HG02763 (cell line): Measurements from ENCODE around the gene AGL.
"Not testable (repeated sequence)": the region's sequence is repeated elsewhere in the genome, so short reads cannot be mapped to it uniquely, and the experiment has no call there.

Experiments
- ATAC-seq: cut with Tn5 transposase; IDR thresholded peaks from one replicate; pipeline ENCODE4 v1.9.1; 2021; ENCODE audit warnings: mild to moderate bottlenecking, moderate library complexity; ENCODE audit not compliant: unreplicated experiment

Gene AGL

DNA sequence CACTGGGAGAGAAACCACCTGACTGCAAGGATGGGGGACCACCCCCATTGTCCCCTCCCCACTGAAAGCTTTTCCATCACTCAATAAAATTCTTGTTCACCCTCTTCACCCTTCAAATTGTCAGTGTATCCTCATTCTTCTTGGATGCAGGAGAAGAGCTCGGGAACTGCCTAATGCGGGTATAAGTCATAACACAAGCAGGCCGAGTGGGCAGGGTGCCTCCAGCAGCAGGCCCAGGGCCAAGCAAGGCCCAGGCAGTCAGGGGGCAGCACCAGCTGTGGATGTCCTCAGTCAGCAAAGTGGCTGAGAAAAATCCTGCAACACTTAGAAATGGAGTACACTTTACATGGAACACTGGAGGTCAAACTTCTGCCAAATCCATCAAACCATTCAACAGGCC lies 85.9 kb downstream of the AGL start:
- no peak for ATAC-seq

DNA sequence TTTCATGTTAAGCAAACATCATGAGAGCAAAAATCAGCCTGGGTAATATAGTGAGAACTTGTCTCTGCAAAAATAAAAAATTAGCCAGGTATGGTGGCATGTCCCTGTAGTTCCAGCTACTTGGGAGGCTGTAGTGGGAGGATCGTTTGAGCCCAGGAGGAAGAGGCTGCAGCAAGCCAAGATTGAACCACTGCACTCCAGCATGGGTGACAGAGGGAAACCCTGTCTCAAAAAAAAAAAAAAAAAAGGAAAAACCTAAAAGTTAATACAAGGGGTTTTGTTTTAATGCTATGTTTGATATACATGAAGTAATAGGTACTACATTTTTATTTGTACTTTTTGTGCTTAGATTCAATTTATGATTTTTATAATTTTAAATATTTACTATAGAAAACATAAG lies 92.6 kb downstream of the AGL start:
- no peak for ATAC-seq

DNA sequence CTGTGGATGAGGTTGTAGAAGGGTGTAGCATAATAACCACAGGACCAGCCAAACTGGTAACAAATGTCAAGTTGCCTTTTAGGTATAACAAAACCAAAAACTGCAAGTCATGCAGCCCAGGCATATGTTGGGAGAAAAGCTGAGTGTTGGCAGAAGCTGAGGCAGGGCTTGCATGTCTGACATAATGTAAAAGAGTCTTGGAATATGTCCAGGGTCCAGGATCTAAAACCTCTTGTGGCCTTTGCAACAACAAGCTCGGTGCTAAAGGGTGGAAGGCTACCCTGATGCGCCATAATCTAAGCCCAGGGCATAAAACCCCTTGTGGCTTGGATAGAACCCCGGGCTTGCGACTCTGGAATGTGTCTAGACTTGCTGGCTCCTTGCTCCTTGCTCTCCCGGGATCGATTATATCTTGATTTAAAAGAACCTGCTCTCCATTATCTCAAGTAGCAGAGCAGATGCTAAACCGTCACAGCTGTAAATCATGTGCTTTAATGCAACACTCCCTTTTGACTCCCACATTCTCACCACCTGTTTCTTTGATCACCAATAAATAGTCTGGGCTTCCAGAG lies 93.1 kb downstream of the AGL start:
- no peak for ATAC-seq

DNA sequence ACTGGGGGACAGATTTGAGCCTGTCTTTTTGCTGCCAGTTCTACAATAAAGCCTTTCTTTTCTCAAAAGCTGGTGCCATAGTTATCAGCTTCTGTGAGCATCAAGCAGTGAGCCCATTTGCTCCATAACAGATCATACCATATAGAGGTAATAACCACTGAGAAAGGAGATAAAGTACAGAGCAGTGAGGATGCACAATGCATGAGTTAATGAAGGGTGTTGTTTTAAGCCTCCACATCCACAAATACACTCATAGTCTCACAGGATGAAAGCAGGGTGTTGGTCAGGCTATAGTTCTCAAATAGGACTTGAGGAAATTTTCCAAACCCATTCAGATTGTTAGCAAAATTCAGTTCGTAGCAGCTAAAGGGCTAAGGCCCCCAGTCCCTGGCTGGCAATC lies 94.0 kb downstream of the AGL start:
- ATAC-seq: no peak

DNA sequence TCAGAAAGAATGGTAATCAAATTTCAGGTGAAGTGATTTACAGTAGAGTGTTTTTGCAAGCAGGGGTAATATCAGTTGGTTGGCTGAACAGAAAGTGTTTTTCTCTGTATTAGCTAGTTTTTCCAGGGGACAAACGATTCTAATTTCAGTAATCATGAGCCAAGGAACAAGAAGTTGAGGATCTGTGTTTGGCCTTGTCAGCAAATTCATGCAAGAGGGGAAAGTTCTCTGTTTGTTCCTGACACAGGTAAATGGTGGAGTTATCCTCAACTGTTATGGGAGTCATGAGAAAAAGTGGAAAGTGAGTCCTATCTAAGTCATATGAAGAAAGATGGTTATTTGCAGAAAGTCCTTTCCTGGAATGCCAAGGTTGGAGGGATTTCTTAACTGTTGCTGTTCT lies 95.0 kb downstream of the AGL start:
- ATAC-seq: no peak

DNA sequence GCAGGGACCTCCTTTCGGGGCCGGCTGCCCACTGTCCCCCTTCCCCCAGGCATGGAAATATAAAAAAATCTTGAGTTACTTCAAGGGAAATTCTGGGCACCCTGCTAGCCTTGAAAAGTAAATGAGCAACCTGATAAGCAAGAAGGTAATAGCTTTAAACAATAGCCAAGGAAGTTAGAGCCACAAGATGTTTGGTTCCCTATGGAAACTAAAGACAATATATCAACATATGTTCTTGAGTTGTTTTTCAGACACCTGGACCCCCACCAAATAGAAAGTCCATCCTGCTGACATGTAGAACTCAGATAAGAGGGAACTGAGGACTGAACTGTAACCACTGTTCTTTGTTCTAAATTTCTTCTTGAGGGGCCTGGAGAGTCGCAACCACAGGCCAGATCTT lies 100.3 kb downstream of the AGL start:
- no peak for ATAC-seq

DNA sequence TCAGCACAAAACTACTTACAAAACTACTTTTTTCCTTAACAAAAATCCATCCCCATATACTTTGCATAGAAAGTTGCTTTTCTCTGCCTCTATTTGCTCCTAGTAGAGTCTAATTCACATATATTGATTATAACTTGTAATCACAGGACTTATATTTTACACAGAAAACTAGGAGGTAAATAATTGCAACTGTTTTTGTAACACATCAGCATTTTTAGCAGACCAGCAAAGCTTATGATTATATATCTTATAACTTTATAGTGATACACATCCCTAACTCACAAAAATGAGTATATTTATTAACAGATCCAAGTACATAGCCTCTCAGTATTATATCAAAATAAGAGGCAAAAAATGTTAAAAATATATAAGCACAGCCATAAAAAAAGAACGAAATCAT lies 102.4 kb downstream of the AGL start:
- ATAC-seq: no peak

DNA sequence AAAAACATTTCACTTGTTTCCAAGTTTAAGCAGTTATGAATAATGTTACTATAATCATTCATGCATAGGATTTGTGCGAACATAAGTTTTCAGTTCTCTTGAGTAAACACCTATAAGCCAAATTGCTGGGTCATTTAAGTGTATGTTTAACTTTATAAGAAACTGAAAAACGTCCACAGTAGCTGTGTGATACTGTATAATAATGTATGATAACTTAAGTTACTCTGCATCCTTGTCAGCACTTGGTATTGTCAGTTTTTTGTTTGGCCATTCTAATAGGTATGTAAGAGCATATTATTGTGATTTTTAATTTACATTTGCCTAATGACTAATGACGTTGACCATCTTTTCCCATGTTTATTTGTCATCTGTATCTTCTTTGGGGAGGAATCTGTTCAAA lies 105.2 kb downstream of the AGL start:
- no peak for ATAC-seq

DNA sequence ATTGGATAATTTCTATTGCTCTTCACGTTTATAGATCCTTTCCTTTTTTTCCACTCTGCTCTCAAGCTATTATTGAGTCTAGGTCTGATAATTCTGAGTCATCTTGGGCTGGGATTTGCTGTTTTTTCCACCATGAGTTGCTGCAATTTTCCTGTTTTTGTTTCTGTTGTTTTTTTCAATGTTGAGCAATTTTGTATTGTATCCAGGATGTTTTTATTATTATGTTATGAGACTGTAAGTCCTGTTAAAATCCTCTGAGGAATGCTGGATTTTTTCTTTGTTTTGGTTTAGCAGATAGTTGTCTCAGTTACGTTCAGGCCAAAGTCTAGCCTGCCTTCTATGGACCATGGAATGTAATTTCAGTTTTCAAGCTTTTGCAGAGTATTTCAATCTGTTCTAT lies 106.6 kb downstream of the AGL start:
- ATAC-seq: no peak

DNA sequence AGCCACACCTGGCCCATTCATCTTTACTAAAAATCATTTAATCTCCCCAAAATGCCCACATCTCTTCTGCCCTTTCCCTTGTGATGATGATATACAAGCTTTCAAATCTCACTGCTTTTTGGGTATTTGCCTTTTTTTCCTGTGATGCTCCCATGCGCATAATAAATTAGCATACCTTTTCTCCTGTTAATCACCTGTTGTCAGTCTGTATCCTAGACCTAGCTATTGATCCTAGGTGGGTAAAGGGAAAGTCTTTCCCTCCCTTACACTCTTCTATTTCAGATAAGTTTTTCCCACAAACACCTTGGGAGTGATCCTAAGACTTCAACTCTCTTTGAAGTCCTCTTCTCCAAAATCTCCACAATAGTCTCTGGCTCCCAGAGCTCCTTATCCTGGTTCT lies 107.7 kb downstream of the AGL start:
- no peak for ATAC-seq

DNA sequence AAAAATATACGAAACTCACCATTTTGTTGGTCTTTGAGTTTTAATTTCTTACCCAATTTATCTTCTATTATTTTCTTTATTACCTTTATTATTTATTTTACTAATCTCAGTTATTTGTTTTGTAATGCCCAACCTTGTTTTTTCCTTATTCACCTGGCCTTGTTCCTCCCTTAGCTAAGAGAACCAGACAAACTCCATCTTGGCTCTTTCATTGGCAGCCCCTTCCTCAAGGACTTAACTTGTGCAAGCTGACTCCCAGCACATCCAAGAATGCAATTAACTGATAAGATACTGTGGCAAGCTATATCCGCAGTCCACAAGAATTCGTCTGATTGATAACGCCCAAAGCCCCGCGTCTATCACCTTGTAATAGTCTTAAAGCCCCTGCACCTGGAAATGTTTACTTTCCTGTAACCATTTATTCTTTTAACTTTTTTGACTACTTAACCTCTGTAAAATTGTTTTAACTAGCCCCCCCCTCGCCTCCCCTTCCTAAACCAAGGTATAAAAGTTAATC lies 109.1 kb downstream of the AGL start:
- not testable (repeated sequence) for ATAC-seq

DNA sequence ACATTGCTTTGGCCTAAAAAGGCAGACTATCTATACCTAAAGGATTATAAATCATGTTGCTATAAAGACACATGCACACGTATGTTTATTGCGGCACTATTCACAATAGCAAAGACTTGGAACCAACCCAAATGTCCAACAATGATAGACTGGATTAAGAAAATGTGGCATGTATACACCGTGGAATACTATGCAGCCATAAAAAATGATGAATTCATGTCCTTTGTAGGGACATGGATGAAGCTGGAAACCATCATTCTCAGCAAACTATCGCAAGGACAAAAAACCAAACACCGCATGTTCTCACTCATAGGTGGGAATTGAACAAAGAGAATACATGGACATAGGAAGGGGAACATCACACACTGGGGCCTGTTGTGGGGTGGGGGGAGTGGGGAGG lies 110.1 kb downstream of the AGL start:
- ATAC-seq: not testable (repeated sequence)

DNA sequence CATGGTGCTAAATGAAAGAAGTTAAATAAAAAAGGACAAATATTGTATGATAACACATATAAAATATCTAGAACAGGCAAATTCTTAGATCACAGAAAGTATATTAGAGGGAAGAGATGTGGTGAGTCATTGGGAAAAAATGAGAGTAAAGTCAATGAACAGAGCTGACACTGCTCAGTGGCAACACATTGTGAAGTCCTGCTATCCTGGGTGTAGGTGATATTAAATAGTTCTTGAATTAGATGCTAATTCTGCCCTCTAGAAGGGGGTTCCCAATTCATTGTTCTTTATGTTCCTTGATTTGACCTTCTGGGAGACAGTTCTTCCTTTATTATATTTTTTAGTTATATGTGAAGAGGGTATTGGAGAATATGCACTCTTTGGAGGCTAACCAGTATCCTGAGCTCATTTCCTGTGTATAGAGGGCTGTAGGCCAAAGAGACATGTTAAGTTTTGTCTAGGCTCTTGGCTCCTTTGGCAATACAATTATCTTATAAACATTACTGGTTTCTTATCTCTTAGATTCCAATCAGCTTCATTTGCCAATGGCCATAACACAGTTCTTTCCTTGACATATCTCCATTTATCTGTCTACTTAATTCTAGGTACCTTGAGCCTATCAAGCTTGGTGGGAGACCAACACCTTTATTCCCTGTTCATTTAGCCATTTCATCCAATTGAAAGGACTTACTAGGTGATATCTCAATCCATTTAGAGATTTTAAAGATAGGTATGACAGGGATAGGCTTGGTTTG lies 113.1 kb downstream of the AGL start:
- ATAC-seq: no peak

DNA sequence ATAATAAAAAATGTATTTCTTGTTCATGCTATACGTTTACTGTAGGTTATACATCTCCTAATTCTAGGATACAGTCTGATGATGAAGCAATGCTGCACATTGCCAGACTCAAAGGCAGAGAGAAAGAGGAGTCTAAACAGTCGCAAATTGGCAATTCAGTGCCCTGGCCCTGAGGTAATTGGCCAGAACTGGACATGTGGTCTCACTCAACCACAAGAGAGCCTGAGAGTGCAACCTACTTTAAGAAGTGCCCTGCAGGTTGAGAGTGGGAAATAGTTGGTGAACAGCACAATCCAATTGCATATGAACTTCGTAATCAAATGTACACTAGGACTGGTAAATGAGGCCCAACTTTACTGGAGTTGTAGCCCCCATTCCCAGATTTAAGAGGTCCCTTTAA lies 114.6 kb downstream of the AGL start:
- ATAC-seq: no peak

DNA sequence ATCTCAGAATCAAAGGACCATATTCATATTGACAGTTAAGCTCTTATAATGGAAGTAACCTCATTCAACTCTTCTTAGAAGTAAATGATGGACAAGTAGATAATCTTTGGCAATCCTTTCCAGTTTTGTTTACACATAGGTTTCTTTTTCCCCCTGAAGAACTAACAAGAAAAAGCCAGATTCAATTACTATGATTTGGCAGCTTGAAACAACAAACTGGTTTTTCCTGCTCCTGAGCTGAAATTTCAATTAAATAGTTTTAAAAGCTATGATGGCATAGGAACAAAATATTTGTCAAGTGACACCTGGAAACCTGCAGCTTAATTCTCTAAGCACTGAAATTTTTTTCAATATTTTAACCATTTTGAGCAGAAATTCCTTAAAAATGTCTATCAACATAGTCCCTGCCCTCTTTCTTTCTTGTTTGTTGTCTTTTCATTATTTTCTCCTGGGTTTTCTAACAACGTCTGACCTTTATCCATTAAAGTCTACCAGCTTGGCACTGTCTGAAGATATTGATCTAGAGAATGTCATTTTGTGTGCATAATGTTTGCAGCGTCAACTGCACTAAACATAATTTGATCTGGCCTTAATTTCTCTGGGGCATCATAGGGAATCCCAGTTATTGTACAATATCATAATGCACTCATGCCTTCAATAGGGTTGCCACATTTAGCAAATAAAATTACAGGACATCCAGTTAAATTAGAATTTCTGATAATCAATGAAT lies 115.7 kb downstream of the AGL start:
- no peak for ATAC-seq

DNA sequence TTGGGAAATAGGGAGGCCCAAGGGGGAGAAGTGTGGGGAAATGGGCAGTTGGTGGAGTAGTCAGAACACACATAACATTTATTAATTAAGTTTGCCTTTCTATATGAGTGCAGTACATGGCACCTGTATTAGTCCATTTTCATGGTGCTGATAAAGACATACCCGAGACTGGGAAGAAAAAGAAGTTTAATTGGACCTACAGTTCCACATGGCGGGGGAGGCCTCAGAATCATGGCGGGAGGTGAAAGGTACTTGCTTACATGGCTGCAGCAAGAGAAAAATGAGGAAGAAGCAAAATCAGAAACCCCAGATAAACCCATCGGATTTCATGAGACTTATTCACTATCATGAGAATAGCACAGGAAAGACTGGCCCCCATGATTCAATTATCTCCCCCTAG lies 118.1 kb downstream of the AGL start:
- no peak for ATAC-seq

DNA sequence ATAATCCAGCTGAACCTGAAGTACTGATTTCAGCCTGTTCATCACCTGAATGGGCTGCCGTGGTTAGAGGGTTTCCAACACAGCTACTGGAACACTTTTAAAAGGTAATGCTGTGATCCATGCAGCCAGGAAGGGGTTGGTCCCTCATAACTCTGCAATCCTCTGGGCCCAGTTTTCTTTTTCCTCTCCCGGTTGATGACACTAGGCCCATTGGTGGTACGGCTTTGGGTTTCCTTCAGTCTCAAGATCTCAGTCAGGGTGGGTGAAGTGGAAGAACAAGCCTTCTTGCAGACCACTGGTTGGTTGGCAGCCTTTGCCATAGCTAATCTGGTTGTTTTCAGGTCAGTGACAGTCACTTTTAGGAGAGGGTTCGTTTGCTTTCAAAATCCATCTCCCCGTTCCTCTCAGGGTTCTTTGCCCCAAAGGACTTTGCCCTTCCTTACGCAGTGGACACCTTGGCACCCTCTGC lies 119.1 kb downstream of the AGL start:
- ATAC-seq: peak; percentile 11

DNA sequence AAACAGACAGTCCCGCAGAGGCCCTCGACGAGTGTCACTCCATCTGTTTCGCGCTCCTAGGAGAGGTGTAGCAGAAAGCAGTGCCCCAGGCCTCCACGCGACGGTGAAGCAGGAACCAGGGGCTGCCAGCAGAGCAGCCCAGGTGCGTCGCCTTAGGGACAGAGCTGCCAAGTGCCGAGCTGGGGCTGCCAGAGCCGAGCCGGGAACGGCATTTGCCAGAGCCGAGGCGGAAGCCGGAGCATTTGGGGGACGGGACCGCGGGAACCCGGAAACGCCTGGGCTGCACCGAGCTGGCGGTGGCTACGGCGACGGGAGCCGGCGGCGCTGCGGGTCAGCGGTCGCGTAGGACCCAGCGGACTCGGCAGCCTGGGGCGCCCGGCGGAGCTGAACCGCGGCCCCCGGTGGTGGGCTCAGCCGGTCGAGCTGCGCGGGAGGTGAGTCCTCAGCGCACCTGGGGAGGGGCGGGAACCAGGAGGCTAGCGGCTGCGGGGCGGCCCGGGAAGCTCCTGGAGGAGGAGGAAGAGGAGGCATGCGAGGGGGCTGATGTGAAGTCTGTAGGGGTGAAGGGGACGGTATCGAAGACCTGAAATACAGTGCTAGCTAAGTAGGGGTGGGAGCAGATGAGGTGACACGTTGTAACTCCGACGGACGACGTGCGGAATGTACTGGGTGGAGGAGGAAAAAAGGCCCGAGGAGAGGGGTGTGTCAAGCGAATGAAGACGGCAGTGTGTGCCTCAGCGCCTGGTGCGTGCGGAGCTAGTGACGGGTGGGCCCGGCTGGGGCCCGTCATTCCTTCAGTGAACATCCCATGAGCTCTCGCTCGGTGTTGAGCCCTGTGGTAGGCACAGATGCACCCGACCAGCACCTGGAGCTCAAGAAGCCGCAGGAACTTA lies 119.8 kb downstream of the AGL start, which contains the start of gene SLC35A3:
Gene SLC35A3 (plus strand): TSS at position 268 of the 893 bp plus-strand sequence. CDS start 23,559 bp downstream, outside the sequence.
- ATAC-seq: peak; percentile 89

DNA sequence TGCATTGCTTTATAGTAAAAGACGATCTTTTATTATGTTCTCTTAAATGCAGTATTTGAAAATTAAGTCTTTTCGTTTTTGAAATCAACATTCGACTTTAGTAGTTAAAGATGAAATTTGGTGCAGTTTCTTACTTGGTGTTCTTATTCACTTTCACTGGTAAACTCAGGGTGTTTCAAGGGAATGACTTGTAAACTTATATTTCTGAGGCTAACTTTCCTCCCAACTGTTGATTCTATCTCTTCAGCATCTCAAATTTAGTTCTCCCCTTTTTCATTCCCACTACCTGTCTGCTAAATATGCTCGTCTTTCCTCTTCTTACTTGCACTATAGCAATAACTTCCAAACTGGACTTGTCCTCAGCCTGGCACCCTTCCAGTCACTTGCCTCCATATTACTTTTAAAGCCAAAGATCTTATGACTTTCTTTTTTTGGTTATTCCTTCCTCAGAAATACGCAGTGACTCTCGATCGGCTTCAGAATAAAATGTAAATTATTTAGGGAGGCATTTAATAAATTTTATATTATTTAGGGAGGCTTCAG lies 120.6 kb downstream of the AGL start:
- ATAC-seq: no peak

DNA sequence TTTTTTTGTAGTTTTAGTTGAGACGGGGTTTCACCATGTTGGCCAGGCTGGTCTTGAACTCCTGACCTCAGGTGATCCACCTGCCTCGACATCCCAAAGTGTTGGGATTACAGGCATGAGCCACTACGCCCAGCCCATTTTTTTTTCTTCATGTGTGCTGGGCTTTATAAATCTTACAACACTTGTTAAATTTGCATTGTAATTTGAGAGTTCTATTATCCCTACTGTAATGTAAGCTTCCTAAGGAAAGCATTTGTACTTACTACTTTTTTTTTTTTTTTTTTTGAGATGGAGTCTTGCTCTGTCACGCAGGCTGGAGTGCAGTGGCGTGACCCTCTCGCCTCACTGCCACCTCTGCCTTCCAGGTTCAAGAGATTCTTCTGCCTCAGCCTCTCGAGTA lies 121.9 kb downstream of the AGL start:
- not testable (repeated sequence) for ATAC-seq
